Activated T-helper 1 cell treated with Interleukin-2 at 50 U/mL for 16 hours (primary cell): ENCODE measurements around the gene FOXK2.
A peak's percentile ranks its signal among the peaks of the same experiment; 100 is the strongest.
"Not testable (repeated sequence)": the region's sequence is repeated elsewhere in the genome, so short reads cannot be mapped to it uniquely, and the experiment has no call there.

Experiments used
- DNase-seq: peaks from one replicate; pipeline ENCODE4 v3.0.0-alpha.2; 2020; ENCODE audit warnings: low read depth

The FOXK2 gene

GRCh38 chr17:82495844-82496528, 23.5 kb upstream of the FOXK2 start:
- no peak for DNase-seq

- DNase-seq: peak; percentile 80
Measured at GRCh38 chr17:82496529-82497434, 22.8 kb upstream of the FOXK2 start.

- no peak for DNase-seq
Measured at GRCh38 chr17:82497483-82498405, 21.8 kb upstream of the FOXK2 start.

- DNase-seq: no peak
Measured at GRCh38 chr17:82502207-82502606, 17.3 kb upstream of the FOXK2 start.

- DNase-seq: no peak
Measured at GRCh38 chr17:82503094-82503727, 16.3 kb upstream of the FOXK2 start.

- DNase-seq: no peak
Measured at GRCh38 chr17:82503728-82504308, 15.7 kb upstream of the FOXK2 start.

GRCh38 chr17:82505296-82505695, 14.2 kb upstream of the FOXK2 start:
- no peak for DNase-seq

GRCh38 chr17:82506402-82506801, 13.1 kb upstream of the FOXK2 start:
- DNase-seq: not testable (repeated sequence)

- no peak for DNase-seq
Measured at GRCh38 chr17:82507631-82508175, 11.8 kb upstream of the FOXK2 start.

- not testable (repeated sequence) for DNase-seq
Measured at GRCh38 chr17:82511642-82512041, 7.9 kb upstream of the FOXK2 start.

- not testable (repeated sequence) for DNase-seq
Measured at GRCh38 chr17:82513864-82514263, 5.7 kb upstream of the FOXK2 start.

GRCh38 chr17:82517230-82517865, 2.2 kb upstream of the FOXK2 start:
- no peak for DNase-seq

- DNase-seq: peak; percentile 14
Measured at GRCh38 chr17:82519971-82520903, 705 bp downstream of the FOXK2 start.

GRCh38 chr17:82524540-82524939, 5.0 kb downstream of the FOXK2 start:
- DNase-seq: no peak

- no peak for DNase-seq
Measured at GRCh38 chr17:82525712-82526111, 6.2 kb downstream of the FOXK2 start.

- DNase-seq: no peak
Measured at GRCh38 chr17:82527898-82528297, 8.4 kb downstream of the FOXK2 start.

GRCh38 chr17:82528484-82529265, 9.1 kb downstream of the FOXK2 start:
- DNase-seq: no peak

- no peak for DNase-seq
Measured at GRCh38 chr17:82529914-82530300, 10.4 kb downstream of the FOXK2 start.
